Ascending aorta (tissue), 2 donors: ENCODE results near the gene HIVEP3. TPM values are rescaled to one million over a fixed set of nuclear protein-coding genes. Genes with fewer than 3 reads are reported as not detected.

Experiments
- DNase-seq, 2 donors: peaks; one replicate each; pipeline ENCODE4 v3.0.0-alpha.2; 2019; ENCODE audit warnings: low spot score in 2 of 2
- H3K27ac ChIP-seq, 2 donors: fragments of 200-600 bp; sonication (generic); one replicate each; pipeline ENCODE4 v1.5.1; 2016 to 2017; ENCODE audit warnings: mild to moderate bottlenecking in 1 of 2
- H3K27me3 ChIP-seq: fragments of 200-600 bp; sonication (generic); one replicate; pipeline ENCODE4 v1.5.1; 2017
- H3K36me3 ChIP-seq, 2 donors: fragments of 200-600 bp; sonication (generic); one replicate each; pipeline ENCODE4 v1.5.1; 2016
- H3K4me1 ChIP-seq, 2 donors: fragments of 200-600 bp; sonication (generic); one replicate each; pipeline ENCODE4 v1.5.1; 2016 to 2017; ENCODE audit warnings: mild to moderate bottlenecking in 1 of 2
- H3K4me3 ChIP-seq, 2 donors: fragments of 200-600 bp; sonication (generic); one replicate each; pipeline ENCODE4 v1.5.1; 2016 to 2017; ENCODE audit warnings: mild to moderate bottlenecking in 1 of 2
- H3K9me3 ChIP-seq, 2 donors: fragments of 200-600 bp; sonication (generic); one replicate each; pipeline ENCODE4 v1.5.1; 2016
- intact Hi-C: fragments of 100-400 bp; cut with DNase I; formaldehyde crosslinking; loops from one replicate; pipeline ENCODE4 v1.15.1; 2023
- total RNA-seq: library from RNA; depleted of rRNA; stranded (reverse); fragments of >200 nt; gene quantifications from one replicate; pipeline ENCODE4 v1.1.0, GENCODE V29; 2016
- TF ChIP-seq, protein P1 (sequence below), 3 experiments: fragments of 200-600 bp in 2 of 3; fragments of 450-650 bp in 1 of 3; sonication (generic) in 2 of 3; IDR thresholded peaks; one replicate each; pipeline ENCODE4 v1.5.1; 2016 to 2019; ENCODE audit warnings: antibody characterized with exemption in 3 of 3, mild to moderate bottlenecking in 1 of 3, moderate library complexity in 1 of 3

HIVEP3 gene
- total RNA-seq, 1 donor from 2014 or later, result 0.32 TPM

DNA sequence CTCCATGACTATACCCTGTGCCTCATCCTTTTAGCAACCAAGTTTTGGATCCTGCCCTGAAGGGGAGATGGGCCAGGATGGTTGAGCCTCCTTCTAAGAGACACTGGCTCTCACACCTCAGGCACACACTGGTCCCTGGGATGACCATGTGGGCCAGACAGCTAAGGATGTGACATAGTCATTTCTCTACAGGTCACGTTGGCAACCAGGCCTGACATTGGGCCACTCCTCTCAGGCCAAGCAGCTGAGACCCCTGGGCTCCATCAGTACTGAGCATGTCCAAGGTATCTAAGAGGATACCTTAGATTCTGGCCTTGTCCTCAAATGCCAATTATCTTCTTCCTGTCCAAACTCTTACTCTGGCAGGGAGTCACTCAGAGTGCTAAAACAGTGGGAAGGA, 238.7 kb downstream of the HIVEP3 start:
- Histone ChIP-seq H3K9me3 (no peaks in the 10 kb centered on the region), H3K27ac (no peak overlapping the region), H3K36me3 (no peaks in the 10 kb centered on the region), H3K4me3 (no peak overlapping the region), H3K27me3 (no peaks in the 10 kb centered on the region), H3K4me1 (no peaks in the 10 kb centered on the region)
- intact Hi-C loops, result no loop called here
- TF ChIP-seq, protein P1, sequence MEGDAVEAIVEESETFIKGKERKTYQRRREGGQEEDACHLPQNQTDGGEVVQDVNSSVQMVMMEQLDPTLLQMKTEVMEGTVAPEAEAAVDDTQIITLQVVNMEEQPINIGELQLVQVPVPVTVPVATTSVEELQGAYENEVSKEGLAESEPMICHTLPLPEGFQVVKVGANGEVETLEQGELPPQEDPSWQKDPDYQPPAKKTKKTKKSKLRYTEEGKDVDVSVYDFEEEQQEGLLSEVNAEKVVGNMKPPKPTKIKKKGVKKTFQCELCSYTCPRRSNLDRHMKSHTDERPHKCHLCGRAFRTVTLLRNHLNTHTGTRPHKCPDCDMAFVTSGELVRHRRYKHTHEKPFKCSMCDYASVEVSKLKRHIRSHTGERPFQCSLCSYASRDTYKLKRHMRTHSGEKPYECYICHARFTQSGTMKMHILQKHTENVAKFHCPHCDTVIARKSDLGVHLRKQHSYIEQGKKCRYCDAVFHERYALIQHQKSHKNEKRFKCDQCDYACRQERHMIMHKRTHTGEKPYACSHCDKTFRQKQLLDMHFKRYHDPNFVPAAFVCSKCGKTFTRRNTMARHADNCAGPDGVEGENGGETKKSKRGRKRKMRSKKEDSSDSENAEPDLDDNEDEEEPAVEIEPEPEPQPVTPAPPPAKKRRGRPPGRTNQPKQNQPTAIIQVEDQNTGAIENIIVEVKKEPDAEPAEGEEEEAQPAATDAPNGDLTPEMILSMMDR (IDR thresholded peaks at IDR 0.05), result no peak
- no peak for DNase-seq

DNA sequence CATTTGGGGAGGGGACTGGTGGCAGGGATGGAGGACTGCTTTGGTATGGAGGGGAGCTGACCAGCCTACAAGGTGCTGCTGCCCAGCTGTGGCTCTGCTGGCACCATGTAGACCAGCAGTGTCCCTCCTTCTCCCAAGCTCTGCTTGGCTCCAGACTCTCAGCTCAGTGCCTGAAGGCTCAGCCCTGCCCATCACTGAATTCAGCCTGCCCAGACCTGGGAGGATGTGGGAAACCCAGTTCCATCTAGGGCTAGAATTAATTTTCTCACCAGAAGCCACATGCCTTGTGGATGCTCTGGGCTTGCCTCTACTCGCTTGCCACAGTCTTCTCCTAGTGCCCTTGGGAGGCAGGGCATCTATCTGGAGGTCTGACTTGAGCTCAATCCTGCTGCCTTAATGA, 239.2 kb downstream of the HIVEP3 start:
- Histone ChIP-seq H3K4me3 (no peak overlapping the region), H3K36me3 (no peaks in the 10 kb centered on the region), H3K27me3 (no peaks in the 10 kb centered on the region), H3K27ac (no peak overlapping the region), H3K9me3 (no peaks in the 10 kb centered on the region), H3K4me1 (no peaks in the 10 kb centered on the region)
- intact Hi-C loops, result no loop called here
- DNase-seq, result no peak
- TF ChIP-seq, protein P1 (IDR thresholded peaks at IDR 0.05), result no peak

DNA sequence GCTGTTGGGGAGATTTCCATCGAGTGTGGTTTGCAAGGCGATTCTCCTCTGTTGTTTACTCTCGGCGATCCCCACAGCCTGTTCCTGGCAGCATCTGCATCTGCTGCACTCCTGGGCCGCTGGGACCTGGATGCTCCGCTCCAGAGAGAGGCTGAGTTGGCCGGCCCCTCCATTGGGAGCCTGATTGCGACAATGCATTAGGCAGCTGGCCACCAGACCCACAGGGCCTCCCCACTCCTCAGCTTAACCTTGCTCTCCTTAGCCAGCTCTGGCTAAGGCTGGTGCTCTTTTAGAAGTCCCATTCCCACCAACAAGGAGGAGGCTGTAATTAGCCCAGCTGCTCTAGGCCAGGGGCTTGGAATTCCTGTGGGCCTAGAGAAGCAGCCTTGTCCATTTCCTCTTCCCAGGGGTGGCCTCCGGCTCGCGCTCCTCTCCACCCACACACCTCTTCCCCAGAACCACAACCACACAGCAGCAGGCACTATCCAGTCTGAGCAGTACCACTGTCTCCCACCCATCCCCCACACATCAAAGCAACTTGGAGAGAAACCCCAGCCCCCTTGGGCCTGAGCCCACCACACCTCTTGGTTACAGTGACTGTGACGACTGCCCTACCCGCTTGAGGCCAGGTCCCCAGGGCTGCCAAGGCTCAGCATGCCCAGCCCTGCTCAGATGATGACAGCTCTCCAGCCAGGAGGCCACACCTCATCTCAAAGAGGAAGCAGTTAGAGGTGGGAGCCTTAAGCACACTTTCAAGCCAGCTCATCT, 240.4 kb downstream of the HIVEP3 start:
- DNase-seq, result no peak
- Histone ChIP-seq H3K27me3 (no peaks in the 10 kb centered on the region), H3K27ac (no peak overlapping the region), H3K9me3 (no peaks in the 10 kb centered on the region), H3K4me3 (no peak overlapping the region), H3K36me3 (no peaks in the 10 kb centered on the region), H3K4me1 (no peaks in the 10 kb centered on the region)
- intact Hi-C loops, result no loop called here
- TF ChIP-seq, protein P1 (IDR thresholded peaks at IDR 0.05), result no peak

GRCh38 chr1:41677620-41678019, 241.1 kb downstream of the HIVEP3 start:
- Histone ChIP-seq H3K9me3 (no peaks in the 10 kb centered on the region), H3K4me1 (no peaks in the 10 kb centered on the region), H3K36me3 (no peaks in the 10 kb centered on the region), H3K27me3 (no peaks in the 10 kb centered on the region), H3K4me3 (no peak overlapping the region), H3K27ac (no peak overlapping the region)
- no peak for DNase-seq
- TF ChIP-seq, protein P1 (IDR thresholded peaks at IDR 0.05), result no peak
- intact Hi-C loops, result no loop called here

DNA sequence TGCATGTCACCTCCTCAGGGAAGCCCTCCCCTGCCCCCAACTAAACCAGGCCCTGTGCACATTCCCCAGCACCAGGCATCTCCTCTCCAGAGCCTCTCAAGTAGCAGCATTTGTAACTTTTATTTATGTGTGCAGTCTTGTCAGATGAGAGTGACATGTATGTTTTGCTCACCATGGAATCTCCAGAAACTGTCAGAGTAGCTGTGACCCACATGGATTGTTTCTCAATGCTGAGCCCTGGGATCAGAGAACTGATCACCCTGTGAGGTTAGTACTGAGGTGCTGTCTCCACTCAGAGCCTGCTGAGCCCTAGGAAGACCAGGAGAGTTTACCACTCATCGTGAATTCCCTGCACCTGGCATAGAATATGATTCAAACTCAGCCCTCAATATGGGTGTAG, 243.3 kb downstream of the HIVEP3 start:
- TF ChIP-seq, protein P1 (IDR thresholded peaks at IDR 0.05), result no peak
- DNase-seq, result no peak
- no peak overlapping the region for H3K27ac ChIP-seq
- no peaks in the 10 kb centered on the region for H3K4me1 ChIP-seq
- no peaks in the 10 kb centered on the region for H3K36me3 ChIP-seq
- no peak overlapping the region for H3K4me3 ChIP-seq
- H3K27me3 ChIP-seq, result no peaks in the 10 kb centered on the region
- no peaks in the 10 kb centered on the region for H3K9me3 ChIP-seq
- intact Hi-C loops, result no loop called here
